Brain microvascular endothelial cell (primary cell): ENCODE results near the gene MTCL3.
A peak's percentile ranks its signal among the peaks of the same experiment; 100 is the strongest.

ENCODE experiments used
- DNase-seq: peaks from one replicate; pipeline ENCODE4 v3.0.0-alpha.2; 2020
- H3K27ac ChIP-seq: fragments of 250-450 bp; sonication (Bioruptor Pico); 2 replicates; pipeline ENCODE4 v1.5.1; 2020; ENCODE audit warnings: mild to moderate bottlenecking, moderate library complexity
- H3K27me3 ChIP-seq: fragments of 250-450 bp; sonication (Bioruptor Pico); replicated peaks from 2 replicates; pipeline ENCODE4 v1.5.1; 2020; ENCODE audit warnings: mild to moderate bottlenecking
- H3K36me3 ChIP-seq: fragments of 250-450 bp; sonication (Bioruptor Pico); replicated peaks from 2 replicates; pipeline ENCODE4 v1.5.1; 2020; ENCODE audit warnings: mild to moderate bottlenecking
- H3K4me3 ChIP-seq: 2 replicates; pipeline ENCODE4 v1.5.1; 2011; ENCODE audit warnings: low read depth, mild to moderate bottlenecking, control low read depth, low read length, moderate library complexity
- CTCF ChIP-seq: IDR thresholded peaks from 2 replicates; pipeline ENCODE4 v1.5.1; 2011; ENCODE audit warnings: low read depth, mild to moderate bottlenecking, moderate library complexity, low read length, control low read depth, inconsistent platforms; ENCODE audit errors: missing control alignments
- in situ Hi-C: cut with HindIII; loops from 2 replicates; pipeline ENCODE4 v1.10.0; 2017; ENCODE audit warnings: low sequenced_read_pairs, low pct_ligation_motif_present

Gene MTCL3

GRCh38 chr6:127519469-127519785 is 292 bp upstream of the MTCL3 start:
- TF ChIP-seq CTCF = no peak
- in situ Hi-C loops = no loop called here
- H3K36me3 ChIP-seq = no peaks in the 10 kb centered on the region
- H3K27me3 ChIP-seq = no peaks in the 10 kb centered on the region
- H3K4me3 ChIP-seq = peak overlapping the region; percentile 54
- DNase-seq = no peak
- H3K27ac ChIP-seq = peak overlapping the region; percentile 46

GRCh38 chr6:127518191-127518709 is 885 bp downstream of the MTCL3 start:
- in situ Hi-C loops = no loop called here
- no peak for DNase-seq
- H3K27me3 ChIP-seq = no peaks in the 10 kb centered on the region
- TF ChIP-seq CTCF = no peak
- no peaks in the 10 kb centered on the region for H3K36me3 ChIP-seq
- H3K4me3 ChIP-seq = peak overlapping the region; percentile 54
- peak overlapping the region; percentile 40 for H3K27ac ChIP-seq

- Histone ChIP-seq H3K36me3 (no peaks in the 10 kb centered on the region), H3K27ac (no peak overlapping the region), H3K4me3 (peak overlapping the region; percentile 54), H3K27me3 (no peaks in the 10 kb centered on the region)
- in situ Hi-C loops = no loop called here
- TF ChIP-seq CTCF = no peak
- DNase-seq = no peak
Measured at GRCh38 chr6:127517693-127518092, 1.4 kb downstream of the MTCL3 start.

GRCh38 chr6:127516662-127517273 is 2.4 kb downstream of the MTCL3 start:
- no peaks in the 10 kb centered on the region for H3K27me3 ChIP-seq
- peak; percentile 90 for TF ChIP-seq CTCF
- DNase-seq = peak; percentile 75
- peak overlapping the region; percentile 69 for H3K4me3 ChIP-seq
- in situ Hi-C loops = no loop called here
- H3K27ac ChIP-seq = no peak overlapping the region
- H3K36me3 ChIP-seq = peaks cover 3% of the 10 kb centered on the region

- DNase-seq = peak; percentile 52
- Histone ChIP-seq H3K27me3 (no peaks in the 10 kb centered on the region), H3K36me3 (peaks cover 3% of the 10 kb centered on the region), H3K27ac (peak overlapping the region; percentile 7), H3K4me3 (peak overlapping the region; percentile 69)
- no peak for TF ChIP-seq CTCF
- in situ Hi-C loops = no loop called here
Measured at GRCh38 chr6:127515794-127516661, 3.1 kb downstream of the MTCL3 start.
